HS-27A (cell line): ENCODE measurements around the gene ICOS.
A peak's percentile ranks its signal among the peaks of the same experiment; 100 is the strongest.
"Not testable (repeated sequence)": the region's sequence is repeated elsewhere in the genome, so short reads cannot be mapped to it uniquely, and the experiment has no call there.

ENCODE experiments used
- DNase-seq: peaks from one replicate; pipeline ENCODE4 v3.0.0-alpha.2; 2012; ENCODE audit warnings: low read depth, missing footprints

ICOS gene

DNA sequence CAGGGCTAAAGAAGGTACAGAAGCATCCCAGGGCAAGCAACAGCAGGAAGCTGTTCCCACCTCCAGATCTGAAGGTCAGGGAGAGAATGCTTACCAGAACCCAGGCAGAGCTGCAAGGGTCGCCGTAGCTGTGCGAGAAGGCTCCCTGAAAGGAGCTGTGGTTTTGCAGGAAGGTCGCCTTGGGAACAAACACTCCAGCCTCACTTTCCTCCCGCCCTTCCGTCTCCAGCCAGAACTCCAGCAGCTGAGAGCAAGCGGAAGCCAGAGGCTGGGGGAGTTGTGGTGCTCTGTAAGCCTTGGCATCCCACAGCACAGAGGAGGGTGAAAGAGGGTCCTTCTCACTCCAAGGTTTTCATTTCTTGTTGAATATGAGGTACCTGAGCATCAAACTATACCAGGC, 18.3 kb upstream of the ICOS start:
- DNase-seq, result no peak

DNA sequence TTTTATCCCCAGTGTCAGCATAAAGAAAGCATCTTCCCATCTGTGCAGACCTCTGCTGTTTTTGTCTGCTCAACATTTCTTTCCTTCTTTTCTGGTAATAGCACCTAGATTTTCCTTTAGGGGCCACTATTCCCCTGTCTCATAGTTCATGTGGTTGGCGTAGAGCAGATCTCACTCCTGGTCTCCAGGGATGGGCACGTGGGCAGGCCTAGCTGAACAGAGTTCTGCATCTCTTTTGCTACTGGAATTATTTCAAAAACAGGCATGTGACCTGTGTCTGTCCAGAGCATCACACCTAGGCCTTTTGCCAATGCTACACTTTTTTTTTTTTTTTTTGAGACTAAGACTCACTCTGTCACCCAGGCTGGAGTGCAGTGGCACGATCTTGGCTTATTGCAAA, 17.7 kb upstream of the ICOS start:
- DNase-seq, result no peak

DNA sequence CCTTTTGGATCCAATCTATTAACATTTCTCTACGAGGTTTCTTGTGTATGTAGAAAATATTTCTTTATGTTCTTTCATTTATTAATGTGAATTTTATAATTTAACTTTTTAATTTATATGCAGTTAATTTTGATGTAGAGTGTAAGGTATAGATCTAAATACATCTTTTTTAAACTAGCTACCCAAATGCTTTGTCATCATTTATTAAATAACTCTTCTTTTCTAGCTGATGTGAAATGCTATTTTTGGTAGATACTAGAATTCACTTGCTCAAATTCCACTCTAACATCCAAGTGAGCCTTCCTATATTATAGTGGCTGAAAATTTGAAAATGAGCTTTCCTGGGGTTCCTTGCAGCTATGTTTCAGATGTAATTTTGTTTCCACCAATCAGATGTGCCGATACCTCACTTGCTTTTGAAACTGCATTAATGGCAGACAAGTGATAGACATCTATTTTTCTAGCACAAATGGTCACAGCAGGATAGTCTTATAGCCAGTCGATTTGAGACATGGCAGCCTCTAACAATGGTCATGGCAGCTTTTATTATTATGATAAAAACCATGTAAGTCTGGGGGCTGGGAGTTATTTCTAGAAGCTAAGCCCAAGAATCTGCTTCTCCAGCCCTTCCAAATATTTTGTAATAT, 10.9 kb upstream of the ICOS start:
- no peak for DNase-seq

DNA sequence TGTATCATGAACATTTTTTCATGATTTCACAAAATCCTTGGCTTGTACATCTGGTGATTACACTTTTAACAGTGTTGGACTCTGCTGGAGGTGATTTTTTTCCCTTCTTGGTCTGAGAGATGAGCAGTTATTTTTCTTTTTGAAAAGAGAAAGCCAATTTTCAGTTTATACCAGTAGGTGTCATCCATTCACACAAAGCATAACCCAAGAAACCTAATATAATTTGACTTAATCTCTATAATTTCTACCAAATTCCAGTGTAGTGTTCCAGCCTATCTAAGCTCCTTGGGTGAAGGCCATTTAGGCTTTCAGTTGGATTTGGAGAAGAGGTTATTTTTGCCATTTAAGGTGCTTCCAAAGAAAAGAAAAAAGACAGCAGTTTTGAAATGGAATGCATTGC, 7.7 kb upstream of the ICOS start:
- DNase-seq, result no peak

DNA sequence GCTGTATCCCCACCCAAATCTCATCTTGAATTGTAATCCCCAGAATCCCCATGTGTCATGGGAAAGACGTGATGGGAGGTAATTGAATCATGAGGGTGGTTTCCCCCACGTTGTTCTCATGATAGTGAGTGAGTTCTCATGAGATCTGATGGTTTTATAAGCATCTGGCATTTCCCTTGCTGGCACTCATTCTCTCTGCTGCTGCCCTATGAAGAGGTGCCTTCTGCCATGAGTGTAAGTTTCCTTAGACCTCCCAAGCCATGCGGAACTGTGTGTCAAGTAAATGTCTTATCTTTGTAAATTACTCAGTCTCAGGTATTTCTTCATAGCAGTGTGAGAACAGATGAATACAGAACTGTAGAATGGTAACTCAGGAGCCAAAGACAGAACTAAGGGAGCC, 5.3 kb upstream of the ICOS start:
- not testable (repeated sequence) for DNase-seq

DNA sequence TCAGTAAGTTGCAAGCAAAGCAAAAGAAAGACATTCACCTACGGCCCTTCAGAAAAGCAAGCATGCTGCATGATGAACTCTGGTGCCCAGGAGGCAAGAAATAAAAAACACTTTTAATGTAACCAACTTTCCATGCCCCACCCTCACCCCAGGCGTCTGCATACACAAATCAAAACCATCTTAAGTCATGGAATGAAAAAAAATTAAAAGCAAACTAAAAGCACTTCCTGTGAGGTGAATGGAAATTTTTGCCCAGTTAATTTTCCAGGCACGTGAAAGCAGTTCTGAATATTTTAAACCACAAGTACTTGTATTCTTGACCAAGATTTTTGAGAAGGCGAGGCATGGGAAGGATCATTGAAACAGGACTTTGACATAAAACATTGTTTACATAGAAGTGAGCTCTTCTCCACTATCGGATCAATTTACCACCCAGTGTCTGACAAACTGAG, 2.5 kb upstream of the ICOS start:
- DNase-seq, result no peak

DNA sequence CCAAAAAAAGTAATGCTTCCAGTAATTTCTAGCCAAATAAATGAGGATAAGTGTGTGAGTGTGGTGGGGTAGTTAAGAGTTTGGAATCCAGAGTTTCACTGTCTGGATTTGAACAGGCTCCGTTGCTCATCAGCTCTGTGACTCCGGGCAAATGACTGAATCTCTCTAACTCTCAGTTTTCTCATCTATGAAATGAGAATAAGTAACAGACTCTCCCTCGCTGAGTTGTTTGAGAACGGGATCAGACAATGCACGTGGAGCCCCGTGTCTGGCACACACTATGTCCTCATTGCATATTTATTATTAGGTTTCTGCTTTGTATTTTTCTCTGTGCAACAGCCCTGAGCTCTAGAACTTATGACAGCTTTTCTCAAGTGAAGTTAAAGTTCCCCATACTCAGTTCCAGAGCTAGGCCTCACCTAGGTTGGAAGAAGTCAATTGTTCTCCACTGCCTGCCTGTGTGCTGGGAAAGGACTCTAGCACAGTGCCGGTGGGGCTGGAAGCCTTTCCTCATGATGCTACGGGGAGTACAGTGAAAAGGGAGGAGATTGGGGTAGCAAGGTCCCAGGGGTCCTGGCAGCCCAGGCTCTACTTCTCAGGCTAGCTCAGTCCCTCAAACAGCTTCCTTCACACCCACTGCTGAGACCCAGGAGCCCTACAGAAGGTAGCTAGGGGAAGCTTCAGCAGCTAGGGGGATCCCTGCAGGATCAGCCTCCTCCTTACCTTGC, 1.7 kb upstream of the ICOS start:
- no peak for DNase-seq

DNA sequence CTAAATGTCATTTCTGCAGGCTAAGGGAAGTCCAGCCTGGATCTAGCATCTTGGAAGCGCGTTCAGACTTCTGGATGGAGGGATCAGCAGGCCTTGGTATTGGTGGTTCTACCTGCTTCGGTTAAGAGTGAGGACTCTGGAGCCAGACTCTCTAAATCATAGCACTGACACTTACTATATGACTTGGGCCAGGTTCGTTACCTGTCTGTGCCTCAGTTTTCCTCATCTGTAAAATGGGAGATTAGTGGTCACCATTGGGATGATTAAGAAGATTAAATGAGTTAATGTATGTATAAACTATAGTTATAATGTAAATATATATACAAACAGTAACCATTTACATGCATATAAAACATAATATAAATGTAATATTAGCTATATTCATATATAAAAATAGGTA, 995 bp upstream of the ICOS start:
- DNase-seq, result no peak

DNA sequence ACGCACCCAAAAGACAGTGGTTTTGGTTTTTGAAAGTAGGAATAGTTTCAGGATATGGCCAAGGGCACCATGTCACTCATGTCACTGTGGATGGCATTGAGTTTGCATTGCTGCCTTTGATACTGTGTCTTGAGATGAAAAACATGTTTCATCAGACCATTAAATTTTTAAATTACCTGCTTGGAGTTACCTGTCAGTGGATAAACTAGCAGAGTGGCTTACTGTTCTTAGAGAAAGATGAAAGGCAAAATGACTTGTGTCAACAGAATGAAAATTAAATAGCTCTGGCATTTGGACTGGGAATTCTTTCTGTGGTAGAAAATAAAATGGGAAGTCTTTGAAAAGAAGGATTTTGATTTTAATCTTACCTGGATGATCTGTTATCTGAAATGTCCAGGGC, 386 bp downstream of the ICOS start:
- no peak for DNase-seq

DNA sequence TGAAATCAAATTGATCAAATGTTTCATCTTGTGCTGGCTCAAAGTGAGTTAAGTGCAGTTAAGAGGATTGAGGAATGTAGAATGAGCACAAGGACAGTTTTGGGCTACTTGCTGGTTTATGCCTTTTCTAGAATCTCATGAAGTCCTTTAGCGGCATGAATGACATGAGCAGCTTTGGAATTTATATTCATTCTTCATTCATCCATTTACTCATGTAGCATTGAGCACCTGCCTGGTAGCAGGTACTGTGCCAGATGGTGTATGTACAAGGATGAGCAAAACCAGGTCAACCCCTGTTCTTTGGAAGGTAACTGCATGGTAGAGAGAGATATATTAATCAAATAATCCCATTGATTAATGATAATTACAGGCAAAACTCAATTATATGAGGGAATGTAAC, 1.2 kb downstream of the ICOS start:
- no peak for DNase-seq

DNA sequence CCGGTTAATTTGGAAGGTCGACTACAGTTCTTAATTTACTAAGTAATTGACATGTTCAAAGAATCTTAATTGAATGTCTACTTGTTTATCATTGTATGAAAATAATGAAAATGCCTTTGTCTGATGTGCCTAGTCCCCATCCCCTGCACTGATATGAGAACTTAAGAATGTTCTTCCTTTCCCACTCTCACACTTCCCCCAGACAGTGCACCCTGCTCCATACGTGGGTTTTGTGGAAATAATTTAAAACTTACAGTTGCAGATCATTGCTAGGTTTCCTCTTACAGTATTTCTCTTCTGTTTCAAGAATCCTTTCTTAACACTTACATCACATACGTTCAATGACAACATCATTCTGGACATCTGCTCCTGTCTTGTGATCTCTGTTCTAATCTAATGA, 3.5 kb downstream of the ICOS start:
- no peak for DNase-seq

DNA sequence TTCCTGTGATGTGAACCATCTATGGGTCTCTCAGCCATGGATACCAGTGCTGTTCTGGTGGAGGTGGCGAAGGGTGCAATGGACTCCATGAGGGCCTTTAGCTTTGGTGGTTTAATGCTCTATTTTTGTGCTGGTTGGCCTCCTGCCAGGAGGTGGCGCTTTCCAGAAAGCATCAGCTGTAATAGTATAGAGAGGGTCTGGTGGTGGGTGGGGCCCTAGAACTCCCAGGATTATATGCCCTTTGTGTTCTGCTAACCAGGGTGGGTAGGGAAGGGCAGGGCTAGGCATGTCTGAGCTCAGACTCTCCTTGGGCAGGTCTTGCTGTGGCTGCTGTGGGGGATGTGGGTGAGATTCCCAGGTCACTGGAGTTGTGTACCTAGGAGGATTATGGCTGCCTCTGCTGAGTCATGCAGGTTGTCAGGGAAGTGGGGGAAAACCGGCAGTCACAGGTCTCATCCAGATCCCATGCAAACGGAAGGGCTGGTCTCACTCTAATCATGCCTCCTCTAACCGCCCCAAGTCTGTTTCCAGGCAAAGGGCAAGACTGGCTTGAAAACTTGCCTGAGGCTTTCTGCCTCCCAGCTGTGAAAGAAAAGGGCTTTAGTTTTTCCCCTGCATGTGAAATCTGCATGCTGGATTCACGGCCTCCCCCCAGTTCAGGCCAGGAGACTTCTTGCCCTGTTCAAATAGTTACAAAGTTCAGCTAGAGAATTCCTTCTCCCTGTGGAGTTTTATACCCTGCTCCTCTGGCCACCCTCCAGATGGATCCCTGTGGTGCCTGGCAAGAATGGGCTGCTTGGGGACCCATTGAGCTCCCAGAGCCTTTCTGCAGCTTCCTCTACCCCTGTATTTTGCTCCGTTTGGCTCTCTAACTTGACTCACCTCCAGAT, 7.2 kb downstream of the ICOS start:
- DNase-seq, result not testable (repeated sequence)

DNA sequence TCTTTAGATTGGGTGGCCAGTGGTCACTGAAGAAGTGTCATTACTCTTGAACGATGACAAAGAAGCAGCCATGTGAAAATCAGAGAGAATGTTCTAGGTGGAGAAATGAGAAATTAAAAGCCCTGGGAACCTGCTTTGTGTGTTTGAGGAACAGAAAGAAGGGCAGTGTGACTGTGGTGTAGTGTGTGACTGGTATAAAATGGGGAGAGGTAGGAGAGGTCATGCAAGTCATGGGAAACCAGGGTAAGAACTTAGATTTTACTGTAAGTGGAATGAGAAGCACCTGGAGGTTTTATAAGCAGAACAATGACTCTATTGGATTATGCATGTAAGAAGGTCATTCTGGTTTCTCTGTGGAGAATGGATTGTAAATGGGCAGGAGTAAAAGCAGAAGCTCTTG, 12.2 kb downstream of the ICOS start:
- no peak for DNase-seq

DNA sequence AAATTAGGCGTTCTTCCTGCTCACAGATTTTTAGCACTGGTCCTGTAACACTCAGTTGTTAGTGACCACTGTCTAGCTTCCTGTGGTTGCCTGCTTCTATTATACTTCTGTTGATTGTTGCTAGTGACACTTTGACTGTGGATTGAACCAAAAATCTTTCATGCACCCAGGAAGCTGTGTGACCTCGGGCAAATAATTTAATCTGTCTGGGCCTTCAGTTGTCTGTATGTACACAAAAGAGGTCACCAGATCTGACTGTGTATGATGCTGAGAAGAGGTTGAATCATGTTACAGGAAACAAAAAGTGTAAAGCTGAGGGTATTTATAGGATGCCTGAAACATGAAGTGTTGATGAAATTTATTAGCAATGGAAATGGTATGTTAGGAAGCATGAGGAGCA, 12.7 kb downstream of the ICOS start:
- DNase-seq, result no peak

DNA sequence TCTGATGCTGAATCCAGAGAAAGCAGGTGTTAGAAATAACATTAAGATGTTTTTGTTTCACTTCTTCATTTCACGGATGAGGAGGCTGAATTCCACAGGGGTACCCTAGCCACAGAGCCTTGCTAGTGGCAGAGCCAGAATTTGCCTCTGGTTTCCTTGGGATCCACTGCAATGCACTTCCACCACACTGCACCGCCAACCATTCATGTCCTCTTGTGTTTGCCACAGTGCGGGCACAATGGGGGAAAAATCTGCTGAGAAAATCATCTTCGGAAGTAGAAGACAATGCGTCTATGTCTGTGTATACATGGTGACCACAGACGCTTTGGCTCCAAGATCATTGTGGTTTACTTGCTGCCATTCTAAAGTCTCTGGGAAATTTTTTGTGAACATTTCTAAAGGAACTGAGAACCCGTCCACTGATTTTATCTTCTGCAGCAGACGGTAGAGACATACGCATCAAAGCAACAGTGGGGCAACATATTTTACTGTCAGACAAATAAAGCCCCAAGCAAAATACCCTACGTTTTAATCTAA, 14.9 kb downstream of the ICOS start:
- DNase-seq, result no peak

DNA sequence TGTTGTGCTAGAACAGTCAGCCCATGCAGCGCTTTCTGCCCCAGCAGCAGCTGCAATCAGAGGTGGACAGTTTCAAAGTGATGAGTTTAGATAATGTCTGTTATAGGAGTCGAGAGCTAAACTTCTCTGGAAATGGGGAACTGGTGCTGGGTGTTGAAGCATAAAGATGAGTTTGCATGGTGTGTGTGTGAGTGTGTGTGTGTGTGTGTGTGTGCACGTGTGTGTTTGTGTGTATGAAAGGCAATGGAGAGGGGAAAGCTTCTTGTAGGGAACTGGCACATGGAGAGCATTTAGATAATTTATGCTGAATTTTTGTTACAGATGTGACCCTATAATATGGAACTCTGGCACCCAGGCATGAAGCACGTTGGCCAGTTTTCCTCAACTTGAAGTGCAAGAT, 22.7 kb downstream of the ICOS start:
- no peak for DNase-seq

DNA sequence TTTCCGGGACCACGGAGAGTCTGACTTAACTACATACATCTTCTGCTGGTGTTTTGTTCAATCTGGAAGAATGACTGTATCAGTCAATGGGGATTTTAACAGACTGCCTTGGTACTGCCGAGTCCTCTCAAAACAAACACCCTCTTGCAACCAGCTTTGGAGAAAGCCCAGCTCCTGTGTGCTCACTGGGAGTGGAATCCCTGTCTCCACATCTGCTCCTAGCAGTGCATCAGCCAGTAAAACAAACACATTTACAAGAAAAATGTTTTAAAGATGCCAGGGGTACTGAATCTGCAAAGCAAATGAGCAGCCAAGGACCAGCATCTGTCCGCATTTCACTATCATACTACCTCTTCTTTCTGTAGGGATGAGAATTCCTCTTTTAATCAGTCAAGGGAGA, 23.1 kb downstream of the ICOS start:
- no peak for DNase-seq

DNA sequence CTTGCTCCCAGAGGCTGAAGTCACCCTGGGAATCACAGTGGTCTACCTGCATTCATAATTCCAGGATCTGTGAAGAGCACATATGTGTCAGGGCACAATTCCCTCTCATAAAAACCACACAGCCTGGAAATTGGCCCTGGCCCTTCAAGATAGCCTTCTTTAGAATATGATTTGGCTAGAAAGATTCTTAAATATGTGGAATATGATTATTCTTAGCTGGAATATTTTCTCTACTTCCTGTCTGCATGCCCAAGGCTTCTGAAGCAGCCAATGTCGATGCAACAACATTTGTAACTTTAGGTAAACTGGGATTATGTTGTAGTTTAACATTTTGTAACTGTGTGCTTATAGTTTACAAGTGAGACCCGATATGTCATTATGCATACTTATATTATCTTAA, 24.2 kb downstream of the ICOS start:
- DNase-seq, result peak; percentile 14

DNA sequence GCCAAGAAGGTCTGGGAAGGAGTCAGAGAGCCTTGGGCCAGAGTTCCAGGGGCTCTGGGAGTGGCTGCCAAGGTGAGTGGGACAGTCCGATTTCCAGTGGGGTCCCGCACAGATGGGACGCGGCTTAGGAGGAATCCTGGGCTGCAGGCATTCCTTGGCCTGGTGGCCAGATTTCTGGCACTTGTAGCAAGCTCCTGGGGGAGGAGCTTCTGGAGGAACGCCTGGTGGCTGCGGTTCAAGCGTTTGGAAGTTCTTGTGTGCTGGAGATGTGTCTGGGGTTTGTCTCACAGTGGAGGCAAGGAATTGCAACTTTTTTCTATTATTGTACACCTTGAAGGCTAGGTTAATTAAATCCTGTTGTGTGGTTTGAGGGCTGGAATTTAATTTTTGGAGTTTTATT, 28.6 kb downstream of the ICOS start:
- not testable (repeated sequence) for DNase-seq

DNA sequence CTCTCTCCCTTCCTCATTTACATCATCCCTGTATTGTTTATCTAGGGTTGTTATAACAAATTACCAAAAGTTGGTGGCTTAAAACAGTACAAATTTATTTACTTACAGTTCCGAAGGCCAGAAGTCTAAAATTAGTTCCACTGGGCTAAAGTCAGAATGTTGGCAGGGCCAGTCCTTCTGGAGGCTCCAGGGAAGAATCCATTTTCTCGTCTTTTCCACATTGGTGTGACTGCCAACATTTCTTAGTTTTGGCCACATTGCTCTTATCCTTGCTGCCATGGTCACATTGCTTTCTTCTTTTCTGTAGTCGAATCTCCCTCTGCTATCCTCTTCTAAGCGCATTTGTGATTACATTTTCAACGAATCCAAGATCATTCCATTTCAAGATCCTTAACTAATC, 34.7 kb downstream of the ICOS start:
- DNase-seq, result no peak

DNA sequence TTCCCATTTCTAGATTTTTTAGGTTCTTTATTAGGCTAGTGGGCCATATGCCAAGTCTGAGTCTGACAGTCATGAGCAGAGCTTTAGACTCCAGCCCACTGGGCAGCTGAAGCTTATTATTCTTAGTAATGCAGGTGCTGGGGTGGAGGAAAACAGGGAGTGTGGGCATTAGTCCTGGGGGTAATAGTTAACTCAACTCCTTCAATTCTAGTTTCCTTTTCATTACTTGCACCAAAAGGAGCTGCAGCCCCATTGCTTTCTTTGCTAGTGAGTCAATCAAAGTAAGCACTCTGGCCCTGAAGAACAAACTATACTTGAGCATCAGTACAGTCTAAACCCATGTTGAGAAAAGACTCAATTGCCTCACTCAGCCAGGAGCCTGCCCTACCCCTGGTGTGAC, 35.5 kb downstream of the ICOS start:
- DNase-seq, result no peak

DNA sequence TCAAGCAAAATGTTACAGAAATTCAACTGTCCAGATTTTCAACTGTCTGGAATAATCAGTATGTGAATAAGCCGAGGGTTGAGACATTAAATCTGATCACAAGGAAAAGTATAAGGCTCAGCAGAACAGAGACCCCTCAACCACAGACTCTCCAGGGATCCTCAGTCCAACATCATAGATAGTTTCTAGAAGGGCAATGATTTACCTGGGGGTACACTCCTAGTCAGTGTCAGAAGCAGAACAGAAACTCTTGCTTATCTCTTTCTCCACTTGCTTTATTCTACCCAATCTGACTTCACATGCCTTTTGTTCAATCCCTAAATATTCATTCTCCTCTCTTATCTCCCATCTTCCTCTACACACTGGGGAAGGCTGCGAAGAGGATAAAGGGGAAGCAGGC, 36.4 kb downstream of the ICOS start:
- DNase-seq, result no peak

DNA sequence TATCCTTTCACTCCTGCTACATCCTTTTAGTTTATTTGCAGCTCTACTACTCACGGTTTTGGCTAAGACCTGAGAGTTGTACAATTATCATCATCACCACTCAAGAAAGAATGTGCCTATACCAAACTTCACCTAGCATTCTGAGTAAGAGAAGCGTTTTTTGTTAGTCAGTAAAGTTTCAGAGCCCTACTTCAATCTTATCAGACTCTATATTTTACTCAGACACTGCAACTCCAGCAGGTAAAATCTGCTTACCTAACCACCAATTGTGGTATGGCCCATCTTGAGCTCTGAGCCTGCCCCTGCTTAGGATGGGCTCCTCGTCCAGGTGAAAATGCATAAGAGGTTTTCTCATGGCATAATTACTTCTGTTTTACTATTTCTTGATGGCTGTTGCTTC, 37.1 kb downstream of the ICOS start:
- DNase-seq, result no peak
